ENCODE data around the gene LCNL1.

DNA sequence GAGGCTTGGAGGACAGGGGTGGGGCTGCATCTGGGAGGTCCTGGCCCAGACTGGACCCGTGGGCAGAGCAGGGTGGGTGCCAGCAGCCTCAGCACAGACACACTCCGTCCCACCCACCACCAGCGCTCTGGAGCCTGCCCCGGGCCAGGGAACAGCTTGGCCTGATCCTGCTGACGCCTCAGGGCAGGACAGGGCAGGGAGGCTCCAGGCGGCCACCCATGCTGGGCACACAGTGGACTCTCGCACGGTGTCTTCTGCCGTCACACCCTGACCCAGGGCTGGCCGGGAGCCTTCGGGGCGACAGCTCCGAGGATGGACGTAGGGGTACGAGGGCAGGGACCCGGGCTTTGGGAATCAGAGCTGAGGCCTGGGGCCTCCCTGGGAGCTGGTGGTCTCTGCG, 13.6 kb upstream of the LCNL1 start:
- TF ChIP-seq POLR2A (IDR thresholded peaks at IDR 0.05; ENCODE audit: low read length): no peak
- no peak for TF ChIP-seq GATA1 (IDR thresholded peaks at IDR 0.05; ENCODE audit: low read depth, low read length)
